GM12878 (cell line): ENCODE data around the gene ZNF282. TPM values are rescaled to one million over a fixed set of nuclear protein-coding genes. Genes with fewer than 3 reads are reported as not detected.

ENCODE experiments used
- ATF7 ChIP-seq: fragments of 450-650 bp; IDR thresholded peaks from 2 replicates; pipeline ENCODE4 v1.6.1; 2016; ENCODE audit warnings: low read depth, mild to moderate bottlenecking
- BHLHE40 ChIP-seq, 2 experiments: fragments of 450-650 bp in 1 of 2; IDR thresholded peaks; 2 replicates each; pipeline ENCODE4 v1.6.1; 2011 to 2017; ENCODE audit warnings: low read depth in 2 of 2, borderline replicate concordance in 1 of 2, improper control_type of control experiment in 1 of 2, low read length in 1 of 2, mild to moderate bottlenecking in 1 of 2
- BRCA1 ChIP-seq: IDR thresholded peaks from 2 replicates; pipeline ENCODE4 v1.6.1; 2011; ENCODE audit warnings: low read depth, low read length, improper control_type of control experiment
- CEBPB ChIP-seq, 2 experiments: fragments of 150-350 bp in 1 of 2; IDR thresholded peaks; 2 replicates each; pipeline ENCODE4 v1.6.1; 2012 to 2014; ENCODE audit warnings: low read depth in 2 of 2, low read length in 2 of 2, borderline replicate concordance in 1 of 2, inconsistent platforms in 1 of 2
- FOXK2 ChIP-seq: fragments of 450-650 bp; IDR thresholded peaks from 2 replicates; pipeline ENCODE4 v1.6.1; 2017; ENCODE audit warnings: mild to moderate bottlenecking, moderate library complexity
- GATAD2B ChIP-seq: fragments of 450-650 bp; conservative IDR thresholded peaks from 2 replicates; pipeline ENCODE4 v1.6.1; 2017; ENCODE audit warnings: low read depth, mild to moderate bottlenecking, moderate library complexity
- IKZF1 ChIP-seq: fragments of 450-650 bp; conservative IDR thresholded peaks from 2 replicates; pipeline ENCODE4 v1.6.1; 2017; ENCODE audit warnings: antibody characterized with exemption, mild to moderate bottlenecking
- IKZF2 ChIP-seq, 2 experiments: fragments of 450-650 bp; IDR thresholded peaks; 2 replicates each; pipeline ENCODE4 v1.6.1; 2017; ENCODE audit warnings: mild to moderate bottlenecking in 2 of 2, moderate library complexity in 2 of 2
- MLLT1 ChIP-seq: fragments of 450-650 bp; IDR thresholded peaks from 2 replicates; pipeline ENCODE4 v1.6.1; 2016; ENCODE audit warnings: mild to moderate bottlenecking
- NBN ChIP-seq: fragments of 450-650 bp; IDR thresholded peaks from 2 replicates; pipeline ENCODE4 v1.6.1; 2016
- NR2C1 ChIP-seq: fragments of 450-650 bp; IDR thresholded peaks from 2 replicates; pipeline ENCODE4 v1.6.1; 2017; ENCODE audit warnings: antibody characterized with exemption, mild to moderate bottlenecking, moderate library complexity
- PBX3 ChIP-seq: IDR thresholded peaks from 2 replicates; pipeline ENCODE4 v1.6.1; 2011; ENCODE audit warnings: mild to moderate bottlenecking, low read depth, low read length, moderate library complexity; ENCODE audit not compliant: insufficient replicate concordance
- PKNOX1 ChIP-seq: fragments of 450-650 bp; IDR thresholded peaks from 2 replicates; pipeline ENCODE4 v1.6.1; 2016; ENCODE audit warnings: mild to moderate bottlenecking
- RELA ChIP-seq: fragments of 450-650 bp; IDR thresholded peaks from 2 replicates; pipeline ENCODE4 v1.8.0; 2014; ENCODE audit warnings: borderline replicate concordance; ENCODE audit not compliant: partially characterized antibody
- RUNX3 ChIP-seq: IDR thresholded peaks from 2 replicates; pipeline ENCODE4 v1.6.1; 2012; ENCODE audit warnings: low read length, inconsistent platforms
- SIN3A ChIP-seq: IDR thresholded peaks from 2 replicates; pipeline ENCODE4 v1.6.1; 2012; ENCODE audit warnings: low read depth, low read length, improper control_type of control experiment
- SKIL ChIP-seq: fragments of 450-650 bp; IDR thresholded peaks from 2 replicates; pipeline ENCODE4 v1.6.1; 2017; ENCODE audit warnings: mild to moderate bottlenecking, low read depth, inconsistent platforms; ENCODE audit not compliant: poor library complexity, severe bottlenecking
- SMAD5 ChIP-seq: IDR thresholded peaks from 2 replicates; pipeline ENCODE4 v1.6.1; 2016; ENCODE audit warnings: antibody characterized with exemption, low read depth
- SP1 ChIP-seq: IDR thresholded peaks from one replicate; pipeline ENCODE4 v1.6.1; 2011; ENCODE audit warnings: low read depth, low read length
- TCF3 ChIP-seq: IDR thresholded peaks from 2 replicates; pipeline ENCODE4 v1.6.1; 2012; ENCODE audit warnings: low read depth, mild to moderate bottlenecking, low read length, borderline replicate concordance; ENCODE audit not compliant: insufficient read depth
- YY1 ChIP-seq: IDR thresholded peaks from 2 replicates; pipeline ENCODE4 v1.6.1; 2011; ENCODE audit warnings: low read depth, mild to moderate bottlenecking, low read length
- ZBTB33 ChIP-seq: fragments of 450-650 bp; IDR thresholded peaks from 2 replicates; pipeline ENCODE4 v1.6.1; 2017; ENCODE audit warnings: mild to moderate bottlenecking
- polyA plus RNA-seq, 11 experiments: library from polyadenylated mRNA; depleted of rRNA in 4 of 11; unstranded in 6 of 11; stranded (reverse) in 5 of 11; fragments of >200 nt; fragmentation: Nextera tagmentation in 4 of 11; fragmentation: Illumina TruSeq in 1 of 11; extraction: Ambion mirVana in 4 of 11; extraction: Trizol in 1 of 11; gene quantifications; 1 replicate in 1 of 11; 2 replicates in 10 of 11; pipeline versions ENCODE4 v1.2.1 to v1.2.3, GENCODE V29; 2011 to 2016; ENCODE audit warnings: inconsistent platforms in 2 of 11, missing spikeins in 2 of 11, low read depth in 1 of 11
- total RNA-seq, 4 experiments: library from RNA; depleted of rRNA in 3 of 4; stranded (reverse); fragments of >200 nt in 3 of 4; fragmentation: Illumina TruSeq in 1 of 4; extraction: Trizol in 1 of 4; gene quantifications; 2 replicates each; pipeline versions ENCODE4 v1.2.1 to v1.2.3, GENCODE V29; 2013 to 2021

Gene ZNF282
- total and polyA plus RNA-seq, 10 of the 15 experiments (the other 5 are each of a cell fraction or from before 2014, with no cell fraction given), result 0.35 to 28.4 (median 8.1) TPM

- TF ChIP-seq IKZF2 (IDR thresholded peaks at IDR 0.05) (peak; percentile 23 to 69; a peak in 3 of 4 replicates), ATF7 (0 out of 2 replicates have a peak, but pooled peaks have one; percentile 19), ZBTB33 (no peak), NBN (peak; percentile 68), TCF3 (peak; percentile 62; the same call in 1 of the 2 replicates), SP1 (peak; percentile 46), RUNX3 (peak; percentile 38; the same call in 1 of the 2 replicates), BRCA1 (no peak), YY1 (peak; percentile 64; the same call in 1 of the 2 replicates), PKNOX1 (peak; percentile 92), SKIL (peak; percentile 16), BHLHE40 (IDR thresholded peaks at IDR 0.05; ENCODE audit: borderline replicate concordance in 1 of 2, low read depth in 2 of 2, low read length in 1 of 2) (peak; percentile 81 to 90; a peak in 3 of 4 replicates), CEBPB (IDR thresholded peaks at IDR 0.05; ENCODE audit: borderline replicate concordance in 1 of 2, low read depth in 2 of 2, low read length in 2 of 2) (no peak), SIN3A (0 out of 2 replicates have a peak, but pooled peaks have one; percentile 76), IKZF1 (peak; percentile 91), SMAD5 (peak; percentile 57; the same call in 1 of the 2 replicates), MLLT1 (0 out of 2 replicates have a peak, but pooled peaks have one; percentile 42), GATAD2B (peak; percentile 64; the same call in 1 of the 2 replicates), NR2C1 (peak; percentile 75), PBX3 (peak; percentile 68), FOXK2 (peak; percentile 88), RELA (peak; percentile 91)
Measured at GRCh38 chr7:149239345-149240143, 44.2 kb downstream of the ZNF282 start, which contains the start of gene ZNF212 (continued).
